HG03565 (cell line): ENCODE results near the gene PKD2.
"Not testable (repeated sequence)": the region's sequence is repeated elsewhere in the genome, so short reads cannot be mapped to it uniquely, and the experiment has no call there.

Experiments
- ATAC-seq: cut with Tn5 transposase; IDR thresholded peaks from one replicate; pipeline ENCODE4 v1.9.1; 2021; ENCODE audit warnings: mild to moderate bottlenecking, moderate library complexity; ENCODE audit not compliant: unreplicated experiment

The PKD2 gene

DNA sequence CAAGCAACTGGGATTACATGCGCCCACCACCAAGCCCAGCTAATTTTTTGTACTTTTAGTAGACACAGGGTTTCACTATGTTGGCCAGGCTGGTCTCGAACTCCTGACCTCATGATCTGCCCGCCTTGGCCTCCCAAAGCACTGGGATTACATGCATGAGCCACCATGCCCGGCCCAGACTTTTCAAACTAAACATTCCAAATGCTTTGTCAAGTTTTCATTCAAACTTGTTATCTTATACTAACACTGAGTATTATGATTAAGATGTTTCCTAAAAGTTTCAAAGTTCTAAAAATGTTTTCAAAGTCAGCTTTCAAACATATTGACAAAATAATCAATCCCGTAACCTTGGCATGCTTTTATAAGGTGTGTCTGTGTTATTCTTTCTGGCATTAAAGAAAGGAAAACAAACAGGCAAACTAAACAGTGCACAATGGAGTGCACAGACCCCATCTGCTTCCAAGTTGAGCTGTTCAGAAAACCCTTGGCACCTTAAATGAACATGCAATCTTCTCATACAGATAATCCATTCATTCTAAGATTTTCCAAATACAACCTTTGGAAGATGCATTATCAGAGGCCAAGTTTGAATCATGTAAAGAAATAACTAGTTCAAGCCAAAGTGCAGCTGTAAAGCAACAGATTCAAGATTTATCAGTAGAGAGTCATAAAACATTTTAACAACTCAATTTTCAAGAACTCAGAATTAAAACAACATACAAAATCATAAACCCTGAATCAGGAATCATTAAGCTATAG lies 101.9 kb downstream of the PKD2 start:
- no peak for ATAC-seq

DNA sequence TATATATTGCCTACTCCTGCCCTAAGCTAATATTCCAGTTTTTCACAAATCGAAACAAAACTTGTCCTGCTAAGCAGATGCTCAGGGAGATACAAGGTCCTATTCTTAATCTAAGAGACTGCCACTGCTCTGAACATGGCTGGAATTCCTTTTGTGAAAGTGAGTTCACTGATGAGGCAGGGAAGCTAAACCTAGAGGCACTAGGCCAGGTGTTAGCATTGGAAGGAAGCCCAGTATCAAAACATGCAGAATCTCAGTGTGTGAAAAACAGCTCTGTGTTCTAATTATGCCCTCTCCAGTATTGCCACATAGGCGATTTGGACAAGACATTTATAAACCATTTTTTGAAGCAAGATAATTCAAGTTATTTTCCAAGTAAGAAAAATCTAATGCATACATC lies 103.4 kb downstream of the PKD2 start:
- ATAC-seq: no peak

GRCh38 chr4:88112856-88113255 lies 105.4 kb downstream of the PKD2 start:
- ATAC-seq: no peak

DNA sequence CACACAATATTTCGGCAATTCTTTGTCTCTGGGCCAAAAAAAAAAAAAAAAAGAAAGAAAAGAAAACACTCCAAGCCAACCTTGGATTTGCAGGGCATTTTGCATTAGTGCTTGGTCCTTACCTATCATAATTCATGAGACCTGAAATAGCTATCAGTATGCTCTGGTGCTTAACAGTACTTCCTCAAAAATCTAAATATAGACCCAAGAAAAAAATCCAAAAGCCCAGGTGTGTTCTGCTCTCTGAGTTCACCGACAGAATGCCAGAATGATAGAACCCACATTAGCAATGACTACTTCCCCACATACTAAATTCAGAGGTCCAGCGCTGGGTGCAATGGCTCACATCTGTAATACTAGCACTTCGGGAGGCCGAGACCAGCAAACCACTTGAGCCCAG lies 108.2 kb downstream of the PKD2 start:
- ATAC-seq: no peak

GRCh38 chr4:88119943-88120342 lies 112.5 kb downstream of the PKD2 start:
- ATAC-seq: no peak

DNA sequence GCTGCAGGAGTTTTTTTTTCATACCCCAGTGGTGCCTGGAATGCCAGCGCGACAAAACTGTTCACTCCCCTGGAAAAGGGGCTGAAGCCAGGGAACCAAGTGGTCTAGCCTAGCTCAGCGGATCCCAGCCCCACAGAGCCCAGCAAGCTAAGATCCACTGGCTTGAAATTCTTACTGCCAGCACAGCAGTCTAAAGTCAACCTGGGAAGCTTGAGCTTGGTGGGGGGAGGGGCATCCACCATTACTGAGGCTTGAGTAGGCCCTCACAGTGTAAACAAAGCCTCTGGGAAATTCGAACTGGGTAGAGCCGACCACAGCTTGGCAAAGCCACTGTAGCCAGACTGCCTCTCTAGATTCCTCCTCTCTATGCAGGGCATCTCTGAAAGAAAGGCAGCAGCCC lies 114.8 kb downstream of the PKD2 start:
- ATAC-seq: not testable (repeated sequence)
